Kidney (tissue), 14 donors: ENCODE measurements around the gene CDK5RAP2. TPM values are rescaled to one million over a fixed set of nuclear protein-coding genes. Genes with fewer than 3 reads are reported as not detected.

ENCODE experiments used
- DNase-seq, 5 donors: peaks; one replicate each; pipeline ENCODE4 v3.0.0-alpha.2; 2013 to 2020
- FAIRE-seq: peaks from 2 replicates; lab custom pipeline; 2012; peaks lifted over from hg19 to GRCh38; lab: Jason Lieb, UNC
- H3K27ac ChIP-seq, 2 donors: one replicate each; pipeline ENCODE4 v1.7.0; 2013; ENCODE audit warnings: low read depth in 2 of 2, low read length in 2 of 2, inconsistent platforms in 1 of 2
- H3K27me3 ChIP-seq: one replicate; pipeline ENCODE4 v1.7.1; 2013; ENCODE audit warnings: low read length, inconsistent platforms; ENCODE audit not compliant: control insufficient read depth, insufficient read depth
- H3K36me3 ChIP-seq, 3 donors: one replicate each; pipeline versions ENCODE4 v1.7.0 to v1.7.1; 2013; ENCODE audit warnings: low read length in 3 of 3, control low read depth in 1 of 3, inconsistent platforms in 1 of 3; ENCODE audit not compliant: insufficient read depth in 3 of 3, control insufficient read depth in 2 of 3
- H3K4me1 ChIP-seq, 3 donors: one replicate each; pipeline versions ENCODE4 v1.7.0 to v1.7.1; 2013; ENCODE audit warnings: low read length in 3 of 3, inconsistent platforms in 1 of 3, low read depth in 1 of 3; ENCODE audit not compliant: control insufficient read depth in 2 of 3, insufficient read depth in 2 of 3
- H3K4me3 ChIP-seq, 3 donors: one replicate each; pipeline versions ENCODE4 v1.7.0 to v1.8.1; 2013; ENCODE audit warnings: low read length in 3 of 3, control low read depth in 1 of 3, inconsistent platforms in 1 of 3
- H3K9ac ChIP-seq, 3 donors: one replicate each; pipeline versions ENCODE4 v1.7.0 to v1.7.1; 2013; ENCODE audit warnings: low read length in 3 of 3, control low read depth in 1 of 3, inconsistent platforms in 1 of 3
- H3K9me3 ChIP-seq, 3 donors: one replicate each; pipeline versions ENCODE4 v1.7.0 to v1.7.1; 2013; ENCODE audit warnings: low read length in 3 of 3, control low read depth in 1 of 3, inconsistent platforms in 1 of 3; ENCODE audit not compliant: control insufficient read depth in 2 of 3, insufficient read depth in 1 of 3
- CTCF ChIP-seq: IDR thresholded peaks from 3 replicates; pipeline ENCODE4 v1.5.1; 2012; ENCODE audit warnings: mild to moderate bottlenecking, moderate library complexity, borderline replicate concordance; ENCODE audit not compliant: insufficient read depth; ENCODE audit errors: extremely low read depth
- intact Hi-C: fragments of 100-400 bp; cut with DNase I; formaldehyde crosslinking; loops from one replicate; pipeline ENCODE4 v1.11.1; 2022
- polyA plus RNA-seq: library from polyadenylated mRNA; stranded (reverse); fragments of 350-450 nt; fragmentation: Illumina TruSeq; extraction: RNeasy Lipid Tissue Mini Kit (QIAGEN cat#74804); gene quantifications from one replicate; pipeline ENCODE4 v1.2.3, GENCODE V29; 2014; ENCODE audit warnings: low read depth, low replicate concordance; ENCODE audit not compliant: insufficient read depth
- total RNA-seq: library from RNA; stranded (reverse); fragmentation: NEBNext Ultra II Directional; extraction: Animal tissue kit (Norgen Biotek cat#: 25700); gene quantifications from one replicate; pipeline ENCODE4 v1.2.1, GENCODE V29; 2021
- donor health status: control.
- donor health status: control.
- donor health status: control.
- donor health status: control.
- donor health status: control.
- donor health status: DM: yes; HTN: yes; CAD: no.
- donor health status: Normal renal cell carcinoma (clear cell type).

CDK5RAP2 gene
- total and polyA plus RNA-seq, 2 donors from 2014 or later, result 20.9 to 35.3 TPM

GRCh38 chr9:120545701-120546550 is 34.0 kb downstream of the CDK5RAP2 start:
- intact Hi-C loops, result no loop called here

GRCh38 chr9:120544441-120544840 is 35.5 kb downstream of the CDK5RAP2 start:
- no peak overlapping the region for H3K4me3 ChIP-seq
- FAIRE-seq (no peak), DNase-seq (no peak)
- no peaks in the 10 kb centered on the region for H3K27me3 ChIP-seq
- TF ChIP-seq CTCF, result no peak
- no peak overlapping the region for H3K27ac ChIP-seq
- no peaks in the 10 kb centered on the region for H3K9me3 ChIP-seq
- H3K36me3 ChIP-seq, result peaks cover 6 to 15% (median 11%) of the 10 kb centered on the region in 3 donors
- H3K4me1 ChIP-seq, result no peaks in the 10 kb centered on the region
- intact Hi-C loops, result no loop called here
- H3K9ac ChIP-seq, result no peak overlapping the region

More at GRCh38 chr9:120545701-120546550, 34.0 kb downstream of the CDK5RAP2 start:
- Histone ChIP-seq H3K27ac (no peak overlapping the region), H3K9ac (no peak overlapping the region), H3K4me1 (no peaks in the 10 kb centered on the region), H3K9me3 (no peaks in the 10 kb centered on the region), H3K36me3 (peaks cover 6 to 20% (median 16%) of the 10 kb centered on the region in 3 donors), H3K27me3 (no peaks in the 10 kb centered on the region), H3K4me3 (no peak overlapping the region)
- FAIRE-seq, result no peak
- DNase-seq, result no peak
- TF ChIP-seq CTCF, result no peak

GRCh38 chr9:120542701-120543490 is 37.1 kb downstream of the CDK5RAP2 start:
- Histone ChIP-seq H3K36me3 (peaks cover 10 to 14% (median 12%) of the 10 kb centered on the region in 3 donors), H3K27me3 (no peaks in the 10 kb centered on the region), H3K27ac (no peak overlapping the region), H3K4me3 (no peak overlapping the region), H3K9me3 (no peaks in the 10 kb centered on the region), H3K4me1 (no peaks in the 10 kb centered on the region), H3K9ac (no peak overlapping the region)
- DNase-seq, result no peak
- intact Hi-C loops, result no loop called here
- no peak for TF ChIP-seq CTCF
- no peak for FAIRE-seq
